ENCODE results near the gene OLFML2A. TPM values are rescaled to one million over a fixed set of nuclear protein-coding genes. Genes with fewer than 3 reads are reported as not detected.

OLFML2A gene
- total and polyA plus RNA-seq, 2 experiments from 2014 or later = 2.2 to 3.4 TPM

DNA sequence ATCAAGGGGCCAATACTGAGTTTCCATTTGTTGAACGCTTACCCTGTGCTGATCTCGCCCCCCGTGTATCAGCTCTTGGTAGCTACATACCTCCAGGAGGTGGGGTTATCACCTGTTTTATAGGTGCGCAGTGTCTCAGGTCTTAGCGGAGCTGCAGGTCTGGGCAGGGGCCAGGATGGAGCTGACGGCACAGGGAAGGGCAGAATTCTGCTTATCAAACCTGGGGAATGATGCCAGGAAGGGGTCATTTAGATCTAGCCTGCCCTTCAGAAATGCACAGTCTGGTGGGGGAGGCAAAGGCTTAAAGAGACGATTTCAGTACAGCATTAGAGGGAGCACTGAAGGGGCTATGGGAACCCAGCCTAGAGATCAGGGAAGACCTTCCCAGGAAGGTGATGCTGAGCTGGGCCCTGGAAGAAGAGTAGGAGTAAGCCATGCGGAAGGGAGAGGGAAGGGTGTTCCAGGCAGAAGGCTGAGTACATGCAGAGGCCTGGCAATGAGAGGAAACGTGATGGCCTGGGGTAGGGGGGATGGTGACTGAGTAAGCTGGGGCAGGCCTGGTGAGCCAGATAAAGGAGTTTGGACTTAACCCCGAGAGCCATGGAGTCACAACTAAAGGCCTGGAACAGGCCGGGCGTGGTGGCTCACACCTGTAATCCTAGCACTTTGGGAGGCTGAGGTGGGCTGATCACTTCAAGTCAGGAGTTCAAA lies 31.5 kb downstream of the OLFML2A start:
- Histone ChIP-seq H3K79me2 (no peaks in the 10 kb centered on the region), H3K9me3 (ENCODE audit: low read depth) (no peaks in the 10 kb centered on the region), H3K27me3 (no peaks in the 10 kb centered on the region), H3K27ac (no peak overlapping the region), H3K9me2 (replicated peaks; ENCODE audit: insufficient read depth) (no peaks in the 10 kb centered on the region), H2AFZ (no peak overlapping the region), H3K4me2 (no peak overlapping the region), H3K36me3 (replicated peaks; ENCODE audit: insufficient read depth, low read depth) (no peaks in the 10 kb centered on the region), H3K4me3 (no peak overlapping the region), H3K4me1 (ENCODE audit: insufficient read depth) (peaks cover 27% of the 10 kb centered on the region), H4K20me1 (ENCODE audit: insufficient read depth, poor library complexity, severe bottlenecking) (no peaks in the 10 kb centered on the region)
- DNase-seq (ENCODE audit: low spot score) = no peak
- WGBS (ENCODE audit: low lambda C conversion rate, missing lambda C conversion rate) = 88% methylated on average over 12 of the region's 12 CpGs
- TF ChIP-seq EZH2phosphoT487 (IDR thresholded peaks at IDR 0.05; ENCODE audit: low read depth, severe bottlenecking, unreplicated experiment) (no peak), EZH2 (IDR thresholded peaks at IDR 0.05; ENCODE audit: borderline replicate concordance) (no peak)
- TF ChIP-seq, protein P1, sequence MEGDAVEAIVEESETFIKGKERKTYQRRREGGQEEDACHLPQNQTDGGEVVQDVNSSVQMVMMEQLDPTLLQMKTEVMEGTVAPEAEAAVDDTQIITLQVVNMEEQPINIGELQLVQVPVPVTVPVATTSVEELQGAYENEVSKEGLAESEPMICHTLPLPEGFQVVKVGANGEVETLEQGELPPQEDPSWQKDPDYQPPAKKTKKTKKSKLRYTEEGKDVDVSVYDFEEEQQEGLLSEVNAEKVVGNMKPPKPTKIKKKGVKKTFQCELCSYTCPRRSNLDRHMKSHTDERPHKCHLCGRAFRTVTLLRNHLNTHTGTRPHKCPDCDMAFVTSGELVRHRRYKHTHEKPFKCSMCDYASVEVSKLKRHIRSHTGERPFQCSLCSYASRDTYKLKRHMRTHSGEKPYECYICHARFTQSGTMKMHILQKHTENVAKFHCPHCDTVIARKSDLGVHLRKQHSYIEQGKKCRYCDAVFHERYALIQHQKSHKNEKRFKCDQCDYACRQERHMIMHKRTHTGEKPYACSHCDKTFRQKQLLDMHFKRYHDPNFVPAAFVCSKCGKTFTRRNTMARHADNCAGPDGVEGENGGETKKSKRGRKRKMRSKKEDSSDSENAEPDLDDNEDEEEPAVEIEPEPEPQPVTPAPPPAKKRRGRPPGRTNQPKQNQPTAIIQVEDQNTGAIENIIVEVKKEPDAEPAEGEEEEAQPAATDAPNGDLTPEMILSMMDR (IDR thresholded peaks at IDR 0.05; ENCODE audit: poor library complexity) = no peak

GRCh38 chr9:124809211-124809610 lies 32.3 kb downstream of the OLFML2A start:
- WGBS (ENCODE audit: low lambda C conversion rate, missing lambda C conversion rate) = 85% methylated on average over 6 of the region's 6 CpGs
- Histone ChIP-seq H3K79me2 (no peaks in the 10 kb centered on the region), H4K20me1 (ENCODE audit: insufficient read depth, poor library complexity, severe bottlenecking) (no peaks in the 10 kb centered on the region), H3K27ac (no peak overlapping the region), H2AFZ (no peak overlapping the region), H3K27me3 (no peaks in the 10 kb centered on the region), H3K4me3 (no peak overlapping the region), H3K36me3 (replicated peaks; ENCODE audit: insufficient read depth, low read depth) (no peaks in the 10 kb centered on the region), H3K9me3 (ENCODE audit: low read depth) (no peaks in the 10 kb centered on the region), H3K4me2 (no peak overlapping the region), H3K4me1 (ENCODE audit: insufficient read depth) (peaks cover 28% of the 10 kb centered on the region), H3K9me2 (replicated peaks; ENCODE audit: insufficient read depth) (no peaks in the 10 kb centered on the region)
- no peak for TF ChIP-seq EZH2 (IDR thresholded peaks at IDR 0.05; ENCODE audit: borderline replicate concordance)
- DNase-seq (ENCODE audit: low spot score) = no peak

GRCh38 chr9:124809741-124810500 lies 33.0 kb downstream of the OLFML2A start:
- Histone ChIP-seq H3K4me1 (ENCODE audit: insufficient read depth) (peaks cover 28% of the 10 kb centered on the region), H3K79me2 (no peaks in the 10 kb centered on the region), H3K4me3 (no peak overlapping the region), H4K20me1 (ENCODE audit: insufficient read depth, poor library complexity, severe bottlenecking) (no peaks in the 10 kb centered on the region), H2AFZ (no peak overlapping the region), H3K27ac (peak overlapping the region; percentile 91), H3K9me3 (ENCODE audit: low read depth) (no peaks in the 10 kb centered on the region), H3K9me2 (replicated peaks; ENCODE audit: insufficient read depth) (no peaks in the 10 kb centered on the region), H3K27me3 (no peaks in the 10 kb centered on the region), H3K36me3 (replicated peaks; ENCODE audit: insufficient read depth, low read depth) (no peaks in the 10 kb centered on the region), H3K4me2 (no peak overlapping the region)
- WGBS (ENCODE audit: low lambda C conversion rate, missing lambda C conversion rate) = 96% methylated on average over 60 of the region's 60 CpGs
- no peak for TF ChIP-seq EZH2phosphoT487 (IDR thresholded peaks at IDR 0.05; ENCODE audit: low read depth, severe bottlenecking, unreplicated experiment)
- no peak for TF ChIP-seq EZH2 (IDR thresholded peaks at IDR 0.05; ENCODE audit: borderline replicate concordance)
- TF ChIP-seq, protein P1 (IDR thresholded peaks at IDR 0.05; ENCODE audit: poor library complexity) = no peak
- no peak for DNase-seq (ENCODE audit: low spot score)

Measured in hepatocyte (in vitro differentiated cells).